H9 (cell line): ENCODE measurements around the gene KIR3DL3. TPM values are rescaled to one million over a fixed set of nuclear protein-coding genes. Genes with fewer than 3 reads are reported as not detected.

Experiments
- DNase-seq: peaks from one replicate; pipeline ENCODE4 v3.0.0-alpha.2; 2017
- H2AFZ ChIP-seq: one replicate; pipeline ENCODE4 v1.6.1; 2013; ENCODE audit warnings: mild to moderate bottlenecking, low read length, control low read depth, moderate library complexity
- H2AK5ac ChIP-seq: 2 replicates; pipeline ENCODE4 v1.6.1; 2013; ENCODE audit warnings: low read length, control low read depth, mixed read lengths; ENCODE audit not compliant: insufficient read length
- H2BK120ac ChIP-seq: one replicate; pipeline ENCODE4 v1.6.1; 2013; ENCODE audit warnings: low read depth, mild to moderate bottlenecking, low read length, control low read depth, inconsistent platforms; ENCODE audit not compliant: poor library complexity, severe bottlenecking
- H2BK12ac ChIP-seq: 2 replicates; pipeline ENCODE4 v1.6.1; 2013; ENCODE audit warnings: low read length, control low read depth, mixed read lengths, low read depth; ENCODE audit not compliant: insufficient read length
- H2BK15ac ChIP-seq: 2 replicates; pipeline ENCODE4 v1.6.1; 2013; ENCODE audit warnings: low read depth, low read length, control low read depth
- H2BK20ac ChIP-seq: one replicate; pipeline ENCODE4 v1.6.1; 2013; ENCODE audit warnings: low read depth, mild to moderate bottlenecking, low read length, control low read depth, inconsistent platforms; ENCODE audit not compliant: poor library complexity, severe bottlenecking
- H2BK5ac ChIP-seq: 2 replicates; pipeline ENCODE4 v1.6.1; 2013; ENCODE audit warnings: low read length, control low read depth, mixed read lengths; ENCODE audit not compliant: insufficient read length
- H3K14ac ChIP-seq: 2 replicates; pipeline ENCODE4 v1.6.1; 2013; ENCODE audit warnings: low read length, control low read depth; ENCODE audit not compliant: insufficient read depth
- H3K18ac ChIP-seq: 2 replicates; pipeline ENCODE4 v1.6.1; 2013; ENCODE audit warnings: low read depth, mild to moderate bottlenecking, mixed read lengths, low read length, control low read depth; ENCODE audit not compliant: insufficient read length
- H3K23ac ChIP-seq: 2 replicates; pipeline ENCODE4 v1.6.1; 2013; ENCODE audit warnings: low read length, control low read depth, mixed read lengths, low read depth; ENCODE audit not compliant: insufficient read length
- H3K23me2 ChIP-seq: 2 replicates; pipeline ENCODE4 v1.6.1; 2013; ENCODE audit warnings: low read depth, mild to moderate bottlenecking, mixed read lengths, low read length, control low read depth; ENCODE audit not compliant: insufficient read length, poor library complexity, severe bottlenecking
- H3K27ac ChIP-seq: 2 replicates; pipeline ENCODE4 v1.5.1; 2013; ENCODE audit warnings: low read length, control low read depth, mixed read lengths, low read depth; ENCODE audit not compliant: insufficient read length
- H3K27me3 ChIP-seq: 2 replicates; pipeline ENCODE4 v1.6.1; 2013; ENCODE audit warnings: low read length, control low read depth, inconsistent platforms; ENCODE audit not compliant: insufficient read depth
- H3K4ac ChIP-seq: 2 replicates; pipeline ENCODE4 v1.6.1; 2013; ENCODE audit warnings: low read depth, mild to moderate bottlenecking, control low read depth, inconsistent platforms, low read length, moderate library complexity
- H3K4me1 ChIP-seq: 2 replicates; pipeline ENCODE4 v1.6.1; 2013; ENCODE audit warnings: low read length, control low read depth, inconsistent platforms; ENCODE audit not compliant: insufficient read depth
- H3K4me2 ChIP-seq: 2 replicates; pipeline ENCODE4 v1.6.1; 2013; ENCODE audit warnings: low read length, control low read depth, mixed read lengths; ENCODE audit not compliant: insufficient read length, insufficient read depth
- H3K56ac ChIP-seq: 2 replicates; pipeline ENCODE4 v1.6.1; 2013; ENCODE audit warnings: low read depth, mild to moderate bottlenecking, mixed read lengths, low read length, control low read depth; ENCODE audit not compliant: insufficient read length
- H3K79me1 ChIP-seq: 2 replicates; pipeline ENCODE4 v1.6.1; 2013; ENCODE audit warnings: low read depth, mild to moderate bottlenecking, moderate library complexity, low read length, control low read depth, inconsistent platforms; ENCODE audit not compliant: insufficient read depth, poor library complexity, severe bottlenecking
- H3K79me2 ChIP-seq: 2 replicates; pipeline ENCODE4 v1.6.1; 2013; ENCODE audit warnings: low read length, control low read depth, inconsistent platforms; ENCODE audit not compliant: insufficient read depth
- H3K9ac ChIP-seq: 2 replicates; pipeline ENCODE4 v1.6.1; 2013; ENCODE audit warnings: low read length, control low read depth, mixed read lengths; ENCODE audit not compliant: insufficient read length; ENCODE audit errors: extremely low read depth
- H3K9me3 ChIP-seq: one replicate; pipeline ENCODE4 v1.6.1; 2013; ENCODE audit warnings: low read depth, low read length, inconsistent platforms; ENCODE audit not compliant: control insufficient read depth
- H3T11ph ChIP-seq: one replicate; pipeline ENCODE4 v1.6.1; 2013; ENCODE audit warnings: mild to moderate bottlenecking, low read length, control low read depth, inconsistent platforms
- H4K20me1 ChIP-seq: one replicate; pipeline ENCODE4 v1.6.1; 2013; ENCODE audit not compliant: control insufficient read depth, insufficient read length, insufficient read depth
- H4K5ac ChIP-seq: 2 replicates; pipeline ENCODE4 v1.6.1; 2013; ENCODE audit warnings: low read depth, mild to moderate bottlenecking, mixed read lengths, low read length, control low read depth; ENCODE audit not compliant: insufficient read length
- H4K8ac ChIP-seq: replicated peaks from 2 replicates; pipeline ENCODE4 v1.6.1; 2013; ENCODE audit warnings: low read length, control low read depth, mixed read lengths, low read depth; ENCODE audit not compliant: insufficient read length
- H4K91ac ChIP-seq: 2 replicates; pipeline ENCODE4 v1.6.1; 2013; ENCODE audit warnings: low read depth, mild to moderate bottlenecking, moderate library complexity, mixed read lengths, low read length, control low read depth; ENCODE audit not compliant: insufficient read length
- H3K27ac Mint-ChIP-seq, 3 experiments: 2 replicates in 2 of 3; 3 replicates in 1 of 3; pipeline ENCODE4 v1.8.0; 2020 to 2021; ENCODE audit warnings: mixed read lengths in 3 of 3, mild to moderate bottlenecking in 1 of 3, moderate library complexity in 1 of 3
- H3K27me3 Mint-ChIP-seq: 2 replicates; pipeline ENCODE4 v1.8.0; 2021; ENCODE audit warnings: low read depth, mild to moderate bottlenecking, moderate library complexity, mixed read lengths
- H3K36me3 Mint-ChIP-seq, 3 experiments: 2 replicates in 2 of 3; 3 replicates in 1 of 3; pipeline ENCODE4 v1.8.0; 2020 to 2021; ENCODE audit warnings: low read depth in 3 of 3, mixed read lengths in 3 of 3; ENCODE audit not compliant: insufficient read depth in 1 of 3
- H3K4me1 Mint-ChIP-seq, 2 experiments: 2 replicates each; pipeline ENCODE4 v1.8.0; 2020; ENCODE audit warnings: mixed read lengths in 2 of 2
- H3K4me3 Mint-ChIP-seq, 2 experiments: 2 replicates in 1 of 2; 3 replicates in 1 of 2; pipeline ENCODE4 v1.8.0; 2020 to 2021; ENCODE audit warnings: mild to moderate bottlenecking in 2 of 2, mixed read lengths in 2 of 2, moderate library complexity in 1 of 2
- H3K9me3 Mint-ChIP-seq, 2 experiments: 2 replicates in 1 of 2; 3 replicates in 1 of 2; pipeline ENCODE4 v1.8.0; 2020; ENCODE audit warnings: mild to moderate bottlenecking in 2 of 2, mixed read lengths in 2 of 2, moderate library complexity in 1 of 2
- WGBS: extraction: QIAGEN DNeasy Blood & Tissue Kit; methylation state at CpG from one replicate; pipeline ENCODE4 v1.1.7; 2013; ENCODE audit warnings: missing lambda C conversion rate, low lambda C conversion rate, mixed read lengths; ENCODE audit not compliant: insufficient read length; ENCODE audit errors: extremely low coverage; 5-methylcytosine and 5-hydroxymethylcytosine counted together
- total RNA-seq: library from RNA; stranded (reverse); gene quantifications from 2 replicates; pipeline ENCODE4 v1.2.1, GENCODE V29; 2021
- TF ChIP-seq, protein P1 (sequence below): fragments of 200-600 bp; sonication (generic); conservative IDR thresholded peaks from 3 replicates; pipeline ENCODE4 v1.8.0; 2021; ENCODE audit warnings: antibody characterized with exemption, mild to moderate bottlenecking

Gene KIR3DL3
- total RNA-seq, 1 experiment from 2014 or later: not detected

DNA sequence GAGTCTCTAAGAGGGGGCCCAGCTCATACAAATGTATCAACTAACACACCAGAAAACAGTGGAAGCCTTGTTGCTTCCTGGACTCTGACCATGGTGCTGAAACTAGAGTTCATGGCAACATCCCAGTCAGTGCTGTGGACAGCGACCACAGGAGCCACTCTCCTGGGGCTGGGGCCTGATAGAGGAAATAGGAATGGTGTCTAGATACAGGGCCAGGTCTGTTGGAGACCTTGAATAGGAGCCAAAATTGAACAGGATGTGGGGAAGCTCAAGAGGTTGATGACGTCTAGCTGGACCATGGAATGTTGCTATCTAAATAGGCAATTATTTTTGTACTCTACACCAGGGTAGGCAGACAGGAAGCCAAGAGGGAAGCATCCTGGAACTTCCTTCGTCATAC lies 39.7 kb upstream of the KIR3DL3 start:
- H3K79me2 ChIP-seq: no peaks in the 10 kb centered on the region
- H3K23me2 ChIP-seq: no peaks in the 10 kb centered on the region
- no peak overlapping the region for H3K56ac ChIP-seq
- H3K9ac ChIP-seq: no peak overlapping the region
- no peak overlapping the region for H4K5ac ChIP-seq
- H3K27me3 ChIP-seq: no peaks in the 10 kb centered on the region
- no peaks in the 10 kb centered on the region for H4K20me1 ChIP-seq
- no peak overlapping the region for H2BK5ac ChIP-seq
- H2BK15ac ChIP-seq: no peak overlapping the region
- no peak overlapping the region for H4K91ac ChIP-seq
- H2BK20ac ChIP-seq: no peak overlapping the region
- H3K36me3 Mint-ChIP-seq: peaks cover 0 to 15% (median 5%) of the 10 kb centered on the region in 3 experiments; a peak in 3 of 7 replicates
- no peaks in the 10 kb centered on the region for H3K4me1 Mint-ChIP-seq
- no peak overlapping the region for H2AK5ac ChIP-seq
- no peak overlapping the region for H3K27ac Mint-ChIP-seq
- H3K4ac ChIP-seq: no peak overlapping the region
- H3K4me2 ChIP-seq: no peak overlapping the region
- no CpG with 5 or more reads among the region's 3 CpGs for WGBS
- H3T11ph ChIP-seq: no peak overlapping the region
- no peaks in the 10 kb centered on the region for H3K4me1 ChIP-seq
- H3K18ac ChIP-seq: no peak overlapping the region
- H3K4me3 Mint-ChIP-seq: no peak overlapping the region
- H3K9me3 ChIP-seq: peaks cover 66% of the 10 kb centered on the region
- TF ChIP-seq, protein P1, sequence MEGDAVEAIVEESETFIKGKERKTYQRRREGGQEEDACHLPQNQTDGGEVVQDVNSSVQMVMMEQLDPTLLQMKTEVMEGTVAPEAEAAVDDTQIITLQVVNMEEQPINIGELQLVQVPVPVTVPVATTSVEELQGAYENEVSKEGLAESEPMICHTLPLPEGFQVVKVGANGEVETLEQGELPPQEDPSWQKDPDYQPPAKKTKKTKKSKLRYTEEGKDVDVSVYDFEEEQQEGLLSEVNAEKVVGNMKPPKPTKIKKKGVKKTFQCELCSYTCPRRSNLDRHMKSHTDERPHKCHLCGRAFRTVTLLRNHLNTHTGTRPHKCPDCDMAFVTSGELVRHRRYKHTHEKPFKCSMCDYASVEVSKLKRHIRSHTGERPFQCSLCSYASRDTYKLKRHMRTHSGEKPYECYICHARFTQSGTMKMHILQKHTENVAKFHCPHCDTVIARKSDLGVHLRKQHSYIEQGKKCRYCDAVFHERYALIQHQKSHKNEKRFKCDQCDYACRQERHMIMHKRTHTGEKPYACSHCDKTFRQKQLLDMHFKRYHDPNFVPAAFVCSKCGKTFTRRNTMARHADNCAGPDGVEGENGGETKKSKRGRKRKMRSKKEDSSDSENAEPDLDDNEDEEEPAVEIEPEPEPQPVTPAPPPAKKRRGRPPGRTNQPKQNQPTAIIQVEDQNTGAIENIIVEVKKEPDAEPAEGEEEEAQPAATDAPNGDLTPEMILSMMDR: no peak
- no peak overlapping the region for H3K23ac ChIP-seq
- H3K27me3 Mint-ChIP-seq: no peaks in the 10 kb centered on the region; the same call in 1 of the 2 replicates
- no peak overlapping the region for H3K14ac ChIP-seq
- H2BK120ac ChIP-seq: no peak overlapping the region
- no peak for DNase-seq
- no peak overlapping the region for H3K27ac ChIP-seq
- no peaks in the 10 kb centered on the region for H3K79me1 ChIP-seq
- H4K8ac ChIP-seq: no peak overlapping the region
- H2BK12ac ChIP-seq: no peak overlapping the region
- no peak overlapping the region for H2AFZ ChIP-seq
- peaks cover 75 to 83% of the 10 kb centered on the region in 2 experiments for H3K9me3 Mint-ChIP-seq
